AG09309 (cell line): ENCODE results near the gene PIP5KL1.

Experiments
- DNase-seq: peaks from one replicate; pipeline ENCODE4 v3.0.0-alpha.2; 2010; ENCODE audit warnings: low read depth
- H3K4me3 ChIP-seq: 2 replicates; pipeline ENCODE4 v1.5.1; 2011; ENCODE audit warnings: mild to moderate bottlenecking, low read depth, low read length, moderate library complexity; ENCODE audit not compliant: control insufficient read depth
- TF ChIP-seq, protein P1 (sequence below): IDR thresholded peaks from 2 replicates; pipeline ENCODE4 v1.5.1; 2011; ENCODE audit warnings: mild to moderate bottlenecking, low read depth, low read length, inconsistent platforms; ENCODE audit not compliant: insufficient read depth, control insufficient read depth; ENCODE audit errors: missing control alignments

PIP5KL1 gene

DNA sequence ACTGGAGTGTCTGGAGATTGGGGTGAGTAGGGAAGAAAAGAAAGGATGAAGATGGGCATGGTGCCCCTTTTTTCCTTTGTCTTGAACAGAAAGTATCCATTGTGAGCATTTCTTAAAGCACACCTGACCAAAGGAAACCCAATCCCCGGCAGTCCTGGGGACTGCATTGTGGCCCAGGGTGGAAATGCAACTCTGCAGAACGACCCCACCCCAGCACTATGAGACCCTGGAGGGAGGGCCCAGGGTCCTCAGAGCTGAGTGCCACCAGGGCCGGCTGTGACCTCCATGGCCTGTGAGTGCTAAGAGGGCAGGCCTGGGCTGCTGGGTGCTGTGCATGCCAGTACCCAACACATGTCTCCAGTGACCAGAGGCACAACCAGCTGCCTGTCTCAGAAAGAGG lies 31.7 kb upstream of the PIP5KL1 start:
- TF ChIP-seq, protein P1, sequence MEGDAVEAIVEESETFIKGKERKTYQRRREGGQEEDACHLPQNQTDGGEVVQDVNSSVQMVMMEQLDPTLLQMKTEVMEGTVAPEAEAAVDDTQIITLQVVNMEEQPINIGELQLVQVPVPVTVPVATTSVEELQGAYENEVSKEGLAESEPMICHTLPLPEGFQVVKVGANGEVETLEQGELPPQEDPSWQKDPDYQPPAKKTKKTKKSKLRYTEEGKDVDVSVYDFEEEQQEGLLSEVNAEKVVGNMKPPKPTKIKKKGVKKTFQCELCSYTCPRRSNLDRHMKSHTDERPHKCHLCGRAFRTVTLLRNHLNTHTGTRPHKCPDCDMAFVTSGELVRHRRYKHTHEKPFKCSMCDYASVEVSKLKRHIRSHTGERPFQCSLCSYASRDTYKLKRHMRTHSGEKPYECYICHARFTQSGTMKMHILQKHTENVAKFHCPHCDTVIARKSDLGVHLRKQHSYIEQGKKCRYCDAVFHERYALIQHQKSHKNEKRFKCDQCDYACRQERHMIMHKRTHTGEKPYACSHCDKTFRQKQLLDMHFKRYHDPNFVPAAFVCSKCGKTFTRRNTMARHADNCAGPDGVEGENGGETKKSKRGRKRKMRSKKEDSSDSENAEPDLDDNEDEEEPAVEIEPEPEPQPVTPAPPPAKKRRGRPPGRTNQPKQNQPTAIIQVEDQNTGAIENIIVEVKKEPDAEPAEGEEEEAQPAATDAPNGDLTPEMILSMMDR = no peak
- no peak overlapping the region for H3K4me3 ChIP-seq
- no peak for DNase-seq

- no peak for DNase-seq
- TF ChIP-seq, protein P1 = no peak
These were observed 31.1 kb upstream of the PIP5KL1 start for GRCh38 chr9:127961613-127962155.

DNA sequence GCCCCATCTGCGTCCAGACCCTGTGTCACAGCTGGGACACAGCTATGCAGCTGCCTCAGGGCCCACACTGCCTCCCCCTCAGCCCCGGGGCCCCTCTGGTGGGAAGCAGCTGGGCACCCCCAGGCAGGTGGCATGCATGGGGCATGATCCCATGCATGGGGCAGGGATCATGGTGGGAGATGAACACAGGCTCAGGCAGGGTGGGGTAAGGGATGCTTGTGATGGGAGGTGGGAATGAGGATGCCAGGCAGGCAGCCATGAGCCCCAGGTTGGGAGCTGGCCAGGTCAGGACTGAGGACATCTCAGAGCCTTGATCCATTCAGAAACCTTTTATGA lies 30.5 kb upstream of the PIP5KL1 start:
- TF ChIP-seq, protein P1 = no peak
- H3K4me3 ChIP-seq = no peak overlapping the region
- no peak for DNase-seq

More at GRCh38 chr9:127961613-127962155, 31.1 kb upstream of the PIP5KL1 start:
- no peak overlapping the region for H3K4me3 ChIP-seq

GRCh38 chr9:127960410-127961154 lies 30.0 kb upstream of the PIP5KL1 start:
- DNase-seq = no peak
- no peak overlapping the region for H3K4me3 ChIP-seq
- TF ChIP-seq, protein P1 = no peak

- no peak for DNase-seq
- TF ChIP-seq, protein P1 = no peak
- no peak overlapping the region for H3K4me3 ChIP-seq
These were observed 29.3 kb upstream of the PIP5KL1 start for GRCh38 chr9:127959841-127960409.

- TF ChIP-seq, protein P1 = no peak
- no peak for DNase-seq
- no peak overlapping the region for H3K4me3 ChIP-seq
These were observed 28.8 kb upstream of the PIP5KL1 start for GRCh38 chr9:127959398-127959797.
